ENCODE results near the gene PKN2.

- TF ChIP-seq POLR2AphosphoS5 (IDR thresholded peaks at IDR 0.05; ENCODE audit: borderline replicate concordance, low read depth, low read length) (no peak), EZH2 (IDR thresholded peaks at IDR 0.05) (no peak), FOXP2 (optimal IDR thresholded peaks at IDR 0.05; ENCODE audit: control extremely low read depth, extremely low read length, insufficient read depth) (no peak)
Observed at GRCh38 chr1:88784551-88784950, 100.5 kb downstream of the PKN2 start.

Measured in SK-N-MC (cell line).